KBM-7 (cell line): Measurements from ENCODE around the gene SLC4A9.
"Not testable (repeated sequence)": the region's sequence is repeated elsewhere in the genome, so short reads cannot be mapped to it uniquely, and the experiment has no call there.

Experiments used
- DNase-seq: peaks from one replicate; pipeline ENCODE4 v3.0.0-alpha.2; 2015
- in situ Hi-C: fragments of 300-500 bp; cut with MboI; formaldehyde crosslinking; loops from 2 replicates; pipeline ENCODE4 v1.14.3; 2020; ENCODE audit warnings: low sequenced_read_pairs, low pct_unique_long_range_greater_than_20kb, mixed read lengths

The SLC4A9 gene

GRCh38 chr5:140331638-140332037 is 28.4 kb upstream of the SLC4A9 start:
- DNase-seq: no peak
- in situ Hi-C loops: no loop called here

DNA sequence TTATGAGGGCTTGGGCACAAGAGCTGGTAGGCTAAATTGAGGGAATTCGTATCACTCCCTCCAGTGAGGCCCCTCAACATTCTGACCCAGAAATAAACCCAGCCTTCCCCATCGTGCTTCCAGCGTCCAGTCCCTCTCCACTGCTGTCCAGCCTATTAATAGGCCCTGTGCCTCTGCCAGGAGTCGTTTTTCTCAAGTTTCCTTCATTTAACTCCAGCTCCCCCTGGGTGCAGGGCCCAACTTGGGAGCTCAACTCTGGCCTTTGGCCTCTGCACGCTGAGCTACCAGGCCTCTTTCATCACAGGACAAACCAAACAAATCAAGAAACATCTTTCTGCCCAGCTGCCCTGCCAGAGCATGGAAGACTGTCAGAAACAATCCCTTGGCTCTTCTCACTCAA is 23.6 kb upstream of the SLC4A9 start:
- in situ Hi-C loops: no loop called here
- no peak for DNase-seq

DNA sequence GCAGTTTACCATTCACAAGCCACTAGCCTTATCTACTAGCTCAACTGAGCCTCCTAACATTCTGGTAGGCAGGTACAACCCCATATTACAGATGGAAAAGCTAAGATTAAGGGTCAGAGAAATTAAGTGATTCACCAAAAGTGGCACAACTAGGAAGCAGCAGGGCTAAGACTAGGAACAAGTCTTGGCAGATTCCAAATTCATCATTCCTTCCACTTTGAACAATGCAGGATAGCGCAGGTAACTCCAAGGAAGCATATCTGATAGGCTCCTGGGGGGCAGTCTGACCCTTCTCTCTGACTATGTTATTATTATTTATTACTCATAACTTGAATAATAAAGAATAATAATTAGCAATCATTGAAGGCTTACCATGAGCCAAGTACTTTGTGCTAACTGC is 22.1 kb upstream of the SLC4A9 start:
- DNase-seq: no peak
- in situ Hi-C loops: no loop called here

- in situ Hi-C loops: no loop called here
- no peak for DNase-seq
Observed at GRCh38 chr5:140338336-140338735, 21.7 kb upstream of the SLC4A9 start.

GRCh38 chr5:140338908-140339307 is 21.1 kb upstream of the SLC4A9 start:
- in situ Hi-C loops: no loop called here
- no peak for DNase-seq

DNA sequence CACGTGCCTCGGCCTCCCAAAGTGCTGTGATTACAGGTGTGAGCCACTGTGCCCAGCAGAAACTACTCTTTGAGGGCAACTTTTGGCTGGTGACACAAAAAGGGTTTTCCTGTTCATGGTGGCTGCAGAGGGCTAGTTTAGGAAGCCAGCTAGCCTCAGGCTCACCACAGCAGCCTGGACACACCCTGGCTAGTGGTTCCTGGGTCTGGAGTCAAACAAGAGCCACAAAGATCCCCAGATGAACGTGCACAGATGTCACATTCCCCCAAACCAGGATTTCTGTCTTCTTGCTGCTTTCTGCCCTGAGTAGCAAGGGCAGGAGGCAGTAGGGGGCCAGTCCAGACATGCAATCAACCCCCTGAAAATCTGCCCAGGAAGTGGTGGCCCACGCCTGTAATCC is 20.4 kb upstream of the SLC4A9 start:
- in situ Hi-C loops: no loop called here
- DNase-seq: no peak

DNA sequence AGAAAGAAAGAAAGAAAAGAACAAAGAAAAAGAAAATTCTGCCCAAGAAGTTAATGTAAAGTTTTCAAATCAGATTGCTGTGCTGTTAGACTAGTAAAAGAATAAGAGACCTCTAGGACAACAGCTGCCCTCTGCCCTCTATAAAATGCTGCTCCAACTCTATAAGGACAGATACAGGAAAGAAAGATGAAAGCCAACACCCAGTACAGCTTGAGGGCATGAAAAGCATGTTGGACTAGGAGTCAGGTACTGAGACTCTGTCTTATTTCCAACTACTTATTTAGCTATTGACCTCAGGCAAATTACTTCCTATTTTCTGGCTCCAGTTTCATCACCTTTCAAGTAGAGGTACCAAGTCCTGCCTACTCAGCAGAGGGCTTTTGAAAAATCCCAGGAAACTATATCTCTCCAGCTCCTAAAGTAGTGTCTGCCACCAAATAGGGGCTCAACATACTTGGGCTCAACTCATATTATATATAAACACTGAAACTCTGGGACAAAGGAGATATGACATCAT is 19.3 kb upstream of the SLC4A9 start:
- no peak for DNase-seq
- in situ Hi-C loops: no loop called here

- in situ Hi-C loops: no loop called here
- DNase-seq: no peak
Observed at GRCh38 chr5:140341591-140341990, 18.4 kb upstream of the SLC4A9 start.

- in situ Hi-C loops: no loop called here
- DNase-seq: peak; percentile 98
Observed at GRCh38 chr5:140342287-140342686, 17.7 kb upstream of the SLC4A9 start.

GRCh38 chr5:140342896-140343295 is 17.1 kb upstream of the SLC4A9 start:
- in situ Hi-C loops: no loop called here
- peak; percentile 53 for DNase-seq

DNA sequence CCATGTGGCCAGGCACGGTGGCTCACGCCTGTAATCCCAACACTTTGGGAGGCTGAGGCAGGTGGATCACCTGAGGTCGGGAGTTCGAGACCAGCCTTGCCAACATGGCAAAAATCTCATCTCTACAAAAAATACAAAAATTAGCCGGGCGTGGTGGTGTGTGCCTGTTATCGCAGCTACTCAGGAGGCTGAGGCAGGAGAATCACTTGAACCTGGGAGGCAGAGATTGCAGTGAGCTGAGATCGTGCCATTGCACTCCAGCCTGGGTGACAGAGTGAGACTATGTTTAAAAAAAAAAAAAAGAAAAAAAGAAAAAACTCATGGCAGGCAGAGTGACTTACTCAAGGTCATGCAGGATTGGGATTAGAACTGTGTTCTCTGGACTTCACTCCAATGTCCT is 16.1 kb upstream of the SLC4A9 start:
- DNase-seq, in situ Hi-C loops: not testable (repeated sequence)

DNA sequence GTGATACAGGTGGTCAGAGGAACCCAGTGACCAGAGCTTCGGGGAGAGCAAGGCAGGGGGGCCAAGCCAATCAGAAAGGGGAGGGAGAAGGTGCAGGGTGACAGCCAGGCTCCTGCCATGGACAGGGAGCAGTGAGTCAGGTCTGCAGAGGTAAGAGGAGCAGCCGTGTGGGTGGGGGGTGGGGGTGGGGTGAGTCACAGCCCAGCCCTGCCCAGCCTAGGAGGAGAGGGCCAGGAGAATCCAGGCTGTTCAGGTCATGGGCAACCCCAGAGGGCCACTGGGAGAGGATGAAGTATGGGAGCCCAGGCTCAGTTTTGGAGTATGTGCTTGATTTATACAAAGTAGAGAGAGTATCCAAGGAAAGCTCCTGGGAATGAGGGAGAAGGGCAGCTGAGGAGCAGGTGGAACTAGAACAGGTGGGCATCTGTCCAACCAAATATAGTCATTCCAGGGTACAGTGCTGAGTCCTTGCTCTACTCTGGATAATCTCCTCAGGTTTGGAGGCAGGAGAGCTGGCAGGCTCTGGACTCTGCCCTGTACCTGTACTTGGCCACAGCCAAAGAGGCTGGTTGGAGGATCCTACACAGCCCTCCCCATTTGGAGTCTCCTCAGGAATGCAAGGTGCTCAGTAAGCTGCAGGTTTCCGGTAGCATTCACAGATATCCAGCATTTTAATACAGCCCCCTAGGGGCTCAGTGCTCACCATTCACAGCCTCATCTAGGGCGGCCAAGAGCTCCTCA is 15.1 kb upstream of the SLC4A9 start:
- in situ Hi-C loops: no loop called here

GRCh38 chr5:140345919-140346347 is 14.1 kb upstream of the SLC4A9 start:
- peak; percentile 68 for DNase-seq
- in situ Hi-C loops: no loop called here

More for the DNA sequence above, 15.1 kb upstream of the SLC4A9 start:
- DNase-seq: no peak

DNA sequence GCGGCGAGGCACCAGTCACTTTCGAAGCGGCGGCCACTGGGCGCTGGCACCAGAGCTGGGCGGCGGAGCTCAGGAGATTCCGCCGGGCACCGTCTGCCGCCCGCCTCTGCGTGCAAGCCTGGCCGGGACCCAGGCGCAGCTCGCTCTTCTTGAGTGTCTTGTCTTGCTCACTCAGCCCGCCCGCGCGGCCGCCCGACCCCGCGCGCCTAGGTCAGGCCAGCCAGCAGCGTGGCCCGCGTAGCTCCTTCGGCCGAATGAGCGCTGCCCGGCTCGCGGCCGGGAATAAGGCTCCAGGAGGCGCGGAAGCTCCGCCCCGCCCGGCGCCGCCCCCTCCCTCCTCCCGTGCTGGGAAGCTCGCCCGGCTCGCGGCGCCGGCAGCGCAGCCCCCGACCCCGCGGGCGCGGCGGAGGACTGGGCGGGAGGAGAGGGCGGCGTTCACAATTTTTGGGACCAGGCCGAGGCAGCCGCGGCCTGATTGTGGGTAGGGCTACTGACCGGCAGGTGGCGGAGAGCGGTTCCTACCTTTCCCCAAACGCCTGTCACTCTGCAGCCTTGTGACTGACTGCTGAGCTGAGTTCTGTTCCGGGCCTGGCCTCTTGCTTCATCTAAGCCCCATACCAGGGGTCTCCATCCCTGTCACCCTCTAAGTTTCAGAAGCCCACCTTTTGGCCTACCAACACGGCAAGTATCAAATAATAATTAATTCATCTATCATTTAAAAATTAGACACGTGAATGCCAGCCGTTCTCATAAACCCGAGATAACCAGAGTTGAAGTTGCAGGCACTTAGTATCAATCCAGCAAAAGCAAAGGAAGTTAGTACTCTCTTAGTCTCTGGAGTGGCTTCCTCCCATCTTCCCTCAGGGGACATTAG is 13.4 kb upstream of the SLC4A9 start, which contains the start of gene HBEGF:
HBEGF (minus strand) TSS at position 256 of the 874 bp plus-strand sequence. CDS start 275 bp downstream, outside the sequence.
- DNase-seq: peak; percentile 86
- in situ Hi-C loops: no loop called here

DNA sequence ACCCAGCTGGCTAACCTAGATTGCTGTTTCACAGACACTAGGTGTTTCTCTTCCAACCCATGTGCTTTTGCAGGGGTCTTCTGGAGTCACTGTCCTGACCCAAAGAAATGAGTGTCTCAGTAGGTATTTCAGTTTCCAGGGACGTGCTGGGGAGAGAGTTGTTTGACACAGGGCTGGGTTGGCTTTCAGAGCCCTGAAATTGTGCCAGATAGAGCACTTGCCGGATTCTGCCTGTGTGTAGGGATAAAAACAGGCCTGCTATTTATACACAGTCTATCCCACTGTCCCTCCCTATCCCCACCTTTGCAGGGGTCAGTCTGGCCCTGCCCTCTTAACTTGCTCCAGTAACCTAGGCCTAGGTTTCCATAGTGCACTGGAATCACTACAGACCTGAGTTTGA is 12.6 kb upstream of the SLC4A9 start:
- in situ Hi-C loops: no loop called here
- DNase-seq: no peak

DNA sequence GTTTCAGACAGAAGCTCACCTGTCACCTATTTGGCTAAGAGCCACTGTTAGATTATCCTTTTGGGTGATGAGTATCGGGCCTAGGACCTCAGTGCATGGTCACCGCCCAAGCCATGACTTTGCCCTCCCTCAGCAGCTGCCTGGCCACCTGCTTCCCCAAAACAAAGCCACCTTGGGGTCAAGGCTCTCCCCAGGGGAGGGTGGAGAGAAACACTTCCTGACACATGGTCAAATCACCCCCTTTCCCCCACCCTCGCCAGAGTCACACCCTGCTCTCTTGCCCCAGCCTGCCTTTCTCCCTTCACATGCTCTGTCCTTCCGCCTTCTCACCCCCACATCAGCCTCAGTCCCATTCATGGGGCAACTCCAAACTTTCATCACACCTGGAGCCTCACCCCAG is 11.9 kb upstream of the SLC4A9 start:
- in situ Hi-C loops: no loop called here
- no peak for DNase-seq

- in situ Hi-C loops: no loop called here
- no peak for DNase-seq
Observed at GRCh38 chr5:140349244-140349643, 10.8 kb upstream of the SLC4A9 start.

DNA sequence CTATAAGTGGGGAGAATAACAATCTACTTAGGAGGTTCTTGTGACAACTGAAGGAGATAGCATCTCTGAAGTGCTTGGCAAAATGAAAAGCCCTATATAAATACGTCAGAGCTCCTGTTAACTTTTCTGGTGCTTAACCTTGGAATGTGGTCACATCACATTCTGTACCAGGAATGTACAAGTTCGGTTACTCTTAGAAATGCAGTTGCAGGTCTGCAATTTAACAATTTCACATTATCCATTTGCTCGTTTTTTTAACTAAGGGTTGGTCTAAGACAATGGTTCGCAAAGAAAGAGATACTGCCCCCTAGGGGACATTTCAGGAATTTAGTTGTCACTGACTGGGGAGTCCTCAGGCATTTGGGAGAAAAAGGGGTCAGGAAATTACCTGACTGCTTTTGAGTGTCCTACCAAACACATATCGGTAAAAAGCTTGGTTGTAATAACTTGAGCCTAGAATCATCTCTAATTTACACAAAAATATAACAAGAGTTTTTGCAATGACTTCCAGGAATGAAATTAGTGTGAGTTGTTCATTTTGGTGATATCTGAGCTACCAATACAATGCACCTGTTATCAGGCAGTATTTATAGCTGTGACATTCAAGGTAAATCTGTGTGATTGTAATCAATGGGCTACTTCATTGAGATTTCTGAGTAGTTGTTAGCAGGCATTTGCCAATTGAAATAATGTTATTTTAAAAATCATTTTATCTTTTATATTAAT is 8.2 kb upstream of the SLC4A9 start:
- peak; percentile 82 for DNase-seq
- in situ Hi-C loops: loop anchor here (10.0 kb wide), 1 partner anchor 107 kb away; no protein-coding TSS in a partner anchor

- in situ Hi-C loops: loop anchor here (10.0 kb wide), 1 partner anchor 111 kb away; no protein-coding TSS in a partner anchor
- no peak for DNase-seq
Observed at GRCh38 chr5:140355546-140355945, 4.4 kb upstream of the SLC4A9 start.
